Activated T-helper 2 cell treated with anti-CD3 and anti-CD28 coated beads, Interferon-gamma antibody, Interleukin-2, Interleukin-4, amounts not matched to agents 10 μg/mL and 5 μg/mL and 100 μg/mL, durations not matched to agents 14 hours and 24 hours and 36 hours (primary cell): ENCODE results near the gene NKD2. TPM values are rescaled to one million over a fixed set of nuclear protein-coding genes. Genes with fewer than 3 reads are reported as not detected.

ENCODE experiments used
- DNase-seq: peaks from one replicate; pipeline ENCODE4 v3.0.0; 2021; ENCODE audit warnings: low spot score
- H3K27ac Mint-ChIP-seq: one replicate; pipeline ENCODE4 v1.8.0; 2021; ENCODE audit warnings: mixed read lengths
- H3K27me3 Mint-ChIP-seq: one replicate; pipeline ENCODE4 v1.8.0; 2021; ENCODE audit warnings: low read depth, mixed read lengths
- H3K36me3 Mint-ChIP-seq: one replicate; pipeline ENCODE4 v1.8.0; 2021; ENCODE audit warnings: low read depth, mixed read lengths
- H3K4me1 Mint-ChIP-seq: one replicate; pipeline ENCODE4 v1.8.0; 2021; ENCODE audit warnings: low read depth, mixed read lengths
- H3K4me3 Mint-ChIP-seq: one replicate; pipeline ENCODE4 v1.8.0; 2021; ENCODE audit warnings: low read depth, mild to moderate bottlenecking, moderate library complexity, mixed read lengths
- H3K9me3 Mint-ChIP-seq: one replicate; pipeline ENCODE4 v1.8.0; 2021; ENCODE audit warnings: mixed read lengths
- intact Hi-C: fragments of 100-400 bp; cut with micrococcal nuclease; formaldehyde crosslinking; loops from one replicate; pipeline ENCODE4 v1.15.1; 2023
- total RNA-seq: library from RNA; stranded (reverse); gene quantifications from 2 replicates; pipeline ENCODE4 v1.2.3, GENCODE V29; 2022

The NKD2 gene
- total RNA-seq, 1 donor from 2014 or later: 14.4 TPM

DNA sequence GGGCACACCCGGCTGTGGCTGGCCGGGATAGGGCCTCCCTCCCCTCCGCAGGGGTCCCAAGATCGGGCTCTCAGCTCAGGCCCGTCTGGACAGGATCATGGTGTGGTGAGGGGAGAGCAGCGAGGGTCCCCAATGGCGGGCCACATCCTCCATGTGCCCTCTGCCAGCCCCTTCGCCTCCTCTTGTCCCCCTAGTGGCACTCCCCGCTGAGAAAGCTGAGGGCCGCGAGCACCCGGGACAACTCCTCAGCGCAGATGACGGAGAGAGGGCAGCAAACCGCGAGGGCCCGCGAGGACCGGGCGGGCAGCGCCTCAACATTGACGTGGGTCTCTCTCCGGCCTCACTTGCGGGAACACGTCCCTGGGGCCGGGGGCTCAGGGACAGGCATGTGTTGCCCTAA lies 24.6 kb downstream of the NKD2 start:
- DNase-seq: no peak
- Mint-ChIP-seq H3K36me3 (peaks cover 16% of the 10 kb centered on the region), H3K27me3 (no peaks in the 10 kb centered on the region), H3K27ac (no peak overlapping the region), H3K9me3 (no peaks in the 10 kb centered on the region), H3K4me1 (no peaks in the 10 kb centered on the region), H3K4me3 (no peak overlapping the region)
- intact Hi-C loops: no loop called here

DNA sequence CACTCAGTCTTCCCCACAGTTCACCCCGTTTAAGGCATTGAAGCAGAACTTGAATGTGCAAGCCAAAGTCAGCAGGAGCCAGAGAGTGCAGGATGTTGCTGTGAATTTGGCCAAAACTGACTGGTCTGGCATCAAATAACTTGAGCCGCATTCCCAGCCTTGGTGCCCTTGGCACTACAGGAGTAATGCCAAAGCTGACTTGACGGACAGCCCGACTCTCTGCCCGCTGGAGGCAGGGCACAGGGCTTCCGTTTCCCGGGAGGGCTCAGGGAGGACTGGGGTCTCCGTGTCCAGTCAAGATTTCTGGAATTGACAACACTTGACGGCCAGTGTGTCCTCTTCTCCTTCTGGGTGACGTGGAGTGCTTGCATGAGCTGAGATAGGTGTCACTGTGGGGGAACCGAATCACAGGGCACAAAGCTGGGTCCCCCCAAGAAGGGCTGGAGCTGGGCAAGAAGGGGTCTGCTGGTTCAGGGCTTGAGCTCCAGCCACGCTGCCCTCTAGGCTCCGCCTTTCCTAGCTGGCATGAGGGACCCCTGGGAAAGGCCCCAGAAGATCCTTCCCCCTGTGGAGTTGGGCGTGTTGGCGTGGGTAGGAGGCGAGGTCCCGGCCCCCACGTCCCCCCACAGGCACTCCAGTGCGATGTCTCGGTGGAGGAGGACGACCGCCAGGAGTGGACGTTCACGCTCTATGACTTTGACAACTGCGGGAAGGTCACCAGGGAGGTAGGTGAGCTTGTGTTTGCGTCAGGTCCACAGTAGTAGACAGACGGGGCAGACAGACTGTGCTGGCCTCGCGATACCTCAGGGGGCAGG lies 25.2 kb downstream of the NKD2 start:
- H3K27me3 Mint-ChIP-seq: no peaks in the 10 kb centered on the region

DNA sequence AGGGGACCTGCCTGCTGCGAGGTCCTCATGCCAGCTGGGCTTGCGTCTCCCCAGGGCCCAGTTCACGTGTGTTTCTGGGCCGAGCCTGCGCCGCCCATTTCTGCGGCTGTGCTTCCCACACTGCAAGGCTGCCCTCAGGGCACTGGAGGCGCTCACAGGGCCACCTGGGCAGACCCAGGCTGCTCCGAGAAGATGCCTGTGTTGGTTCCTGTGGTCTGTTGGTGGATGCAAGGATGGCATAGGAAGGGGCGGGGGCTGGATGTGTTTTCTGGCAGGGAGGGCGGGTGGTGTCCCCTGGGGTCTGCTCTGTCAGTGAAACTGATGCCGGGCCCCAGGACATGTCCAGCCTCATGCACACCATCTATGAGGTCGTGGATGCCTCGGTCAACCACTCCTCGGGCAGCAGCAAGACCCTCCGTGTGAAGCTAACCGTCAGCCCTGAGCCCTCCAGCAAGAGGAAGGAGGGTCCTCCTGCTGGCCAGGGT lies 25.9 kb downstream of the NKD2 start:
- Mint-ChIP-seq H3K4me3 (no peak overlapping the region), H3K36me3 (peaks cover 22% of the 10 kb centered on the region), H3K27ac (no peak overlapping the region), H3K9me3 (no peaks in the 10 kb centered on the region), H3K4me1 (no peaks in the 10 kb centered on the region), H3K27me3 (no peaks in the 10 kb centered on the region)
- no peak for DNase-seq
- intact Hi-C loops: no loop called here

More for the DNA sequence above, 25.2 kb downstream of the NKD2 start:
- Mint-ChIP-seq H3K4me1 (no peaks in the 10 kb centered on the region), H3K27ac (no peak overlapping the region), H3K36me3 (peaks cover 21% of the 10 kb centered on the region), H3K9me3 (no peaks in the 10 kb centered on the region), H3K4me3 (no peak overlapping the region)
- intact Hi-C loops: no loop called here
- DNase-seq: no peak

DNA sequence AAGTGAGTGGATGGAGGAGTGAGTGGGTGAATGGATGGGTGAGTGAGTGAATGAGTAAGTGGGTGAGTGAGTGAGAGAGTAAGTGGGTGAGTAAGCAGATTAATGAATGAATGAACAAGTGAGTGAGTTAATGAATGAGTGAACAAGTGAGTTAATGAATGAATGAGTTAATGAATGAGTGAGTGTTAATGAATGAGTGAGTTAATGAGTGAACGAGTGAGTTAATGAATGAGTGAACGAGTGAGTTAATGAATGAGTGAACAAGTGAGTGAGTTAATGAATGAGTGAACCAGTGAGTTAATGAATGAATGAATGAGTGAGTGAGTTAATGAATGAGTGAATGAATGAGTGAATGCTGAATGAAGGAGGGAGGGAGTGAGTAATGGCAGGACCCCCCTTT lies 26.4 kb downstream of the NKD2 start:
- Mint-ChIP-seq H3K36me3 (peaks cover 22% of the 10 kb centered on the region), H3K27ac (no peak overlapping the region), H3K4me3 (no peak overlapping the region), H3K4me1 (no peaks in the 10 kb centered on the region), H3K27me3 (no peaks in the 10 kb centered on the region), H3K9me3 (no peaks in the 10 kb centered on the region)
- intact Hi-C loops: no loop called here
- no peak for DNase-seq

DNA sequence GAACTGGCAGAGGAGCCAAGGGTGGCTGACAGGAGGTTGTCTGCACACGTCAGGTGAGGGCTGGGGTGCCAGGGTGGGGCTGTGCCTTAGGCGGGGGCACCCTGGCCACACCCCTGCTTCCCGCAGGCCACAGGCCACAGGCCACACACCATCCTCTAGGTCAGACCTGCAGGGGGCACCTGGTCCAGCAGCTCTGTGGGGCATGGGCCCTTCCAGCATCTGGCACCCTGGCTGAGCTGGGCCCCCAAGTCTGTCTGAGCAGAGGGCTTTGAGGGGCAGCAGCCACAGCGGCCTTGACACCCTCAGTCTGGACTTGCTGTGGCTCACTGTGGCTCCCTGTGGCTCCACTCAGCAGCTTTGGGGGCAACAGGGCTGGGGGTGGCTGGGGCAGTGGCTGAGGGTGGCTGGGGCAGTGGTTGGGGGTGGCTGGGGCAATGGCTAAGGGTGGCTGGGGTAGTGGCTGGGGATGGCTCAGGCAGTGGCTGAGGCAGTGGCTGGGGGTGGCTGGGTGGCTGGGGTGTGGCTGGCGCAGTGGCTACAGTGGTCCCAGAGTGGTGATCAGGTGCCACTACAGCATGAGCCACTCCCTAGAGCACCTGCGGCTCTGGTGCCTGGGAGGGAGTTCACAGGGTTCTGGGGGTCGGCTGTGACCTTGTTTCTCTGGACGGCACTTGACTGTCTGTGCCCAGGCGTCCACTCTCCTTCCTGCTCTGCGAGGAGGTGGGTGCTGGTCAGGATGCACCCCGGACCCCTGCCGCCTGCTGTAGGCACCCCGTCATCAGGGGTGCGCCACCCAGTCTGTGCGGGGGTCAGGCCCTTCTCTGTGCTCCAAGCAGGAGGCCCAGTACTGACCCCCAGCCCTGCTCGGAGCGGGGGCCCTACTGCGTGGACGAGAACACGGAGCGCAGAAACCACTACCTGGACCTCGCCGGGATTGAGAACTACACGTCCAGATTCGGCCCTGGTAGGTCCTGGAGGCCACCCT lies 27.1 kb downstream of the NKD2 start:
- Mint-ChIP-seq H3K36me3 (peaks cover 28% of the 10 kb centered on the region), H3K27ac (no peak overlapping the region), H3K27me3 (no peaks in the 10 kb centered on the region), H3K9me3 (peaks cover 5% of the 10 kb centered on the region), H3K4me3 (no peak overlapping the region), H3K4me1 (no peaks in the 10 kb centered on the region)
- no peak for DNase-seq
- intact Hi-C loops: no loop called here

DNA sequence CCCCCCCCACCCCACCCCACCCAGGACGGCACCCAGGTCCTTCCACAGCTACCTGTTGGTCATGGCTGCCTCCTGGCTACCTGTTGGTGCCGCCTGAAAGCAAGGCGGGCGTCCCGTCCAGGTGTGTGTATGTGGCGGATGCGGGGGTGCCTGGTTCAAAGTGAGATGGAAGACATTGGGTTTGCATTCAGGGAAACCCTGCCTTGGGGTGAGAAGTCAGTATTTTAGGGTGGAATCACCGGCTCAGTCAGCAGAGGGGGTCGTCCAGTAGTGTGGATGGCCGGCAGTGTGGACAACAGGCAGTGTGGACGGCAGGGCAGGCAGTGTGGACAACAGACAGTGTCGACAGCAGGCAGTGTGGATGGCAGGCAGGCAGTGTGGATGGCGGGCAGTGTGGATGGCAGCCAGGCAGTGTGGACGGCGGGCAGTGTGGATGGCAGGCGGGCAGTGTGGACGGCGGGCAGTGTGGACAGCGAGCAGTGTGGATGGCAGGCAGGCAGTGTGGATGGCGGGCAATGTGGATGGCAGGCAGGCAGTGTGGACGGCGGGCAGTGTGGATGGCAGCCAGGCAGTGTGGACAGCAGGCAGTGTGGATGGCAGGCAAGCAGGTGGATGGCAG lies 28.0 kb downstream of the NKD2 start:
- H3K9me3 Mint-ChIP-seq: peaks cover 14% of the 10 kb centered on the region
- no peaks in the 10 kb centered on the region for H3K27me3 Mint-ChIP-seq
- no peak overlapping the region for H3K4me3 Mint-ChIP-seq
- no peaks in the 10 kb centered on the region for H3K4me1 Mint-ChIP-seq
- H3K36me3 Mint-ChIP-seq: peaks cover 37% of the 10 kb centered on the region
- H3K27ac Mint-ChIP-seq: no peak overlapping the region
- DNase-seq: no peak
- intact Hi-C loops: no loop called here

DNA sequence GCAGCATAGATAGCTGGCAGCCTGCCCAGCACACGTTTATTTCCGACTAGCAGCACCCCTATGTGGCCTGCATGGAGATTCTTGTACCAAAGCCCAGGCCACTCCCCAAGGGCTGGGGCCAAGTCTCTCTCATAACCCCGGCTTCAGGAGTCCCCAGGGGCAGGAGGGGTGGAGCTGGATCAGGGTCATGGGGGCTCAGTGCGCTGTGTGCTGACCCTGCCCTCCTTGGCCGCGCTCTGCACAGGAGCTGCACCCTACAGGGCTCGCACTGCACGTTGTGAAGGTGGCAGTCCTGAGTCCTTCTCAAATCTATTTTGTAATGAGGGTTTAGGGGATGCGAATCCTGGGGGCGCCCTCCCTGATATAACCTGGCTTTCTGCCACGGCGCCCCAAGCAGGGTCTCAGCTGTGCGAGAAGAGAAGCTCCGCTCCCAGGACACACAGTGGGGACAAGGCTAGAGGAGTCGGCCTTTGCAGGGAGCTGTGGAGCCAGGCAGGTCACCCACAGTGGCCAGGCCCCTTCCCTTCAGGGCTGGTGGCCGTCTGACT lies 28.6 kb downstream of the NKD2 start:
- peaks cover 20% of the 10 kb centered on the region for H3K9me3 Mint-ChIP-seq
- H3K4me3 Mint-ChIP-seq: no peak overlapping the region
- H3K4me1 Mint-ChIP-seq: no peaks in the 10 kb centered on the region
- H3K27ac Mint-ChIP-seq: no peak overlapping the region
- intact Hi-C loops: no loop called here
- peaks cover 42% of the 10 kb centered on the region for H3K36me3 Mint-ChIP-seq
- no peaks in the 10 kb centered on the region for H3K27me3 Mint-ChIP-seq
- DNase-seq: no peak

DNA sequence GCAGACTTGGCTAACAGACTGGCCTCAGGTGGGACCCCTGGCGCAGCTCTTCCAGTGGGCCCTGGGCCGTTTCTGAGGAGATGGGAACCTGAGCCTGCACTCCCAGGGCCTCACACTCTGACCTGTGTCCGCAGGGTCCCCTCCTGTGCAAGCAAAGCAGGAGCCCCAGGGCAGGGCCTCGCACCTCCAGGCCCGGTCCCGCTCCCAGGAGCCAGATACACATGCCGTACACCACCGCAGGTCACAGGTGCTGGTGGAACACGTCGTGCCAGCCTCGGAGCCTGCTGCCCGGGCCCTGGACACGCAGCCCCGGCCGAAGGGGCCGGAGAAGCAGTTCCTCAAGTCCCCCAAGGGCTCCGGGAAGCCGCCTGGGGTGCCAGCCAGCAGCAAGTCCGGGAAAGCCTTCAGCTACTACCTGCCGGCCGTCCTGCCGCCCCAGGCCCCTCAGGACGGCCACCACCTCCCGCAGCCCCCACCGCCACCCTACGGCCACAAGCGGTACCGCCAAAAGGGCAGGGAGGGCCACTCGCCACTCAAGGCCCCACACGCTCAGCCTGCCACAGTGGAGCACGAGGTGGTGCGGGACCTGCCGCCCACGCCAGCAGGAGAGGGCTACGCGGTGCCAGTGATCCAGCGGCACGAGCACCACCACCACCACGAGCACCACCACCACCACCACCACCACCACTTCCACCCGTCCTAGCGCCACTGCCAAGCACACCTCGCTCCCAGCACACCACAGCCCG lies 29.2 kb downstream of the NKD2 start:
- no peak overlapping the region for H3K4me3 Mint-ChIP-seq
- intact Hi-C loops: no loop called here
- H3K4me1 Mint-ChIP-seq: no peaks in the 10 kb centered on the region
- H3K9me3 Mint-ChIP-seq: peaks cover 26% of the 10 kb centered on the region
- H3K27ac Mint-ChIP-seq: no peak overlapping the region
- no peak for DNase-seq
- H3K27me3 Mint-ChIP-seq: no peaks in the 10 kb centered on the region
- peaks cover 49% of the 10 kb centered on the region for H3K36me3 Mint-ChIP-seq

DNA sequence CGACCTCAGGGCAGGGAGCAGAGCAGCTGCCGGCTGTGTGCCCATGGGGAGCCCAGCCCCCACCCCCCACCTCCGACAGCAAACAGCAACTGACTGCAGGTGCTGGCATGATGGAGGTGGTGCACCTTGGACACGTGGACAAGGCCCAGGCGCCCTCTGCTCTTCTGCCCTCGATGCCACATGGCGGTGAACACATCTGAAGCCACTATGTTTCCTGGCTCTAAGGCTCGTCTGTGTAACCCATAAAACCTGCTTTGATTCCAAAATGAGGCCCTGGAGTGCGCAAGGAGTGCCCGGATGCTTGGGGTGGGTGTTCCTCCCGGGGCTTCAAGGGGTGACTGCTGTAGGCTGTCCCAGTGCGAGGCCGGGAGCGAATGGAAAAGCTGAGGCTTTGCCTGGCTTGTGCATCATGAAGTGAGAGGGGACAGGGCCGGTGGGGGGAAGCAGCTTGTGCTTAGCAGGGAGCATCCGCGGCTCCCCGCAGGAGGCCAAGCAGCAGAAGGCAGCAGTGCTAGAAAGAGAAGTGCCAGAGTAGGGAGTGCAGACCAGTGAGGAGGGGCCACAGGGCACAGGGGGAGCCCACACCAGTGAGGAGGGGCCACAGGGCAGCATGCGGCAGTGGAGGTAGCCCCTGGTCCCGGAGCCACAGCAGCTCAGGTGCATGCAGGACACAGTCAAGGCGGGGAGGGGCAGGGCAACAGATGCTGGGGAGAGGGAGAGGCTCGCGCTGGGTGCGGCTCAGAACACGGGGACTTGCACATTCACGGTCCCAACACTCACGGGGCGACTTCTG lies 30.0 kb downstream of the NKD2 start:
- Mint-ChIP-seq H3K27me3 (no peaks in the 10 kb centered on the region), H3K27ac (no peak overlapping the region), H3K4me1 (no peaks in the 10 kb centered on the region), H3K4me3 (no peak overlapping the region), H3K9me3 (peaks cover 34% of the 10 kb centered on the region), H3K36me3 (peaks cover 55% of the 10 kb centered on the region)
- no peak for DNase-seq
- intact Hi-C loops: no loop called here

DNA sequence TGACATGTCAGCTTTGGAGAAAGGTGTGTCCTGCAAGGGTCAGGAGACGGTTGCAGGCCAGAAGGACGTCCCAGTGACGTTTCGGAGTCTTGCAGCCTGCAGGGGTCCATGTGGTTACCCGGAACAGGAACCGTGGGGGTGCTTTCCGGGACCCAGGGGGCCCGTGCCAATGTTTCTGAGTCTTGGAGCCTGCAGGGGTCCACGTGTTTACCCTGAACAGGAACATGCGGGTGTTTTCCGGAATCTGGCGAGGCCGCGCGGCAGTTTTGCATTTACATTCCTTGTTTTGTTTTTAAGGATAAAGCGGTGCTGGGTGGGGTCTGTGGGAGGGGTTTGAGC lies 30.6 kb downstream of the NKD2 start:
- Mint-ChIP-seq H3K27me3 (no peaks in the 10 kb centered on the region), H3K9me3 (peaks cover 40% of the 10 kb centered on the region), H3K4me1 (no peaks in the 10 kb centered on the region), H3K4me3 (no peak overlapping the region), H3K36me3 (peaks cover 54% of the 10 kb centered on the region), H3K27ac (no peak overlapping the region)
- intact Hi-C loops: no loop called here
- DNase-seq: no peak

DNA sequence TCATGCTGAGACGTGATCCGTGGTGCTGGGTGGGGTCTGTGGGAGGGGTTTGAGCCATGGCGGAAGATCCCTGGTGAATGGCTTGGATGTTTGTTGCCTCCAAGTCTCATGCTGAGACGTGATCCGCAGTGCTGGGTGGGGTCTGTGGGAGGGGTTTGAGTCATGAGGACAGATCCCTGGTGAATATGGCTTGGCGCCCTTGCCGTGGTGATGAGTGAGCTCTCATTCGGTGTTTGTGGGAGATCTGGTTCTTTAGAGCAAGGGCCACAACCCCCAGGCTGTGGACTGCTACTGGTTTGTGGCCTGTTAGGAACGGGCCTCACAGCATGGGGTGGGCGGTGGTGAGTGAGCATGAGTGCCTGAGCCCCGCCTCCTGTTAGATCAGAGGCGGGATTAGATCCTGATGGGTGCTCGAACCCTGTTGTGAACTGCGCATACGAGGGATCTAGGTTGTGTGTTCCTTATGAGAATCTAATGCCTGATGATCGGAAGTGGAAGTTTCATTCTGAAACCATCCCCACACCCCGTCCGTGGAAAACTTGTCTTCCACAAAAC lies 31.2 kb downstream of the NKD2 start:
- Mint-ChIP-seq H3K4me1 (no peaks in the 10 kb centered on the region), H3K36me3 (peaks cover 57% of the 10 kb centered on the region), H3K9me3 (peaks cover 46% of the 10 kb centered on the region), H3K27me3 (no peaks in the 10 kb centered on the region), H3K27ac (no peak overlapping the region), H3K4me3 (no peak overlapping the region)
- DNase-seq: no peak
- intact Hi-C loops: no loop called here
